ENCODE measurements around the gene ASCL4.

DNA sequence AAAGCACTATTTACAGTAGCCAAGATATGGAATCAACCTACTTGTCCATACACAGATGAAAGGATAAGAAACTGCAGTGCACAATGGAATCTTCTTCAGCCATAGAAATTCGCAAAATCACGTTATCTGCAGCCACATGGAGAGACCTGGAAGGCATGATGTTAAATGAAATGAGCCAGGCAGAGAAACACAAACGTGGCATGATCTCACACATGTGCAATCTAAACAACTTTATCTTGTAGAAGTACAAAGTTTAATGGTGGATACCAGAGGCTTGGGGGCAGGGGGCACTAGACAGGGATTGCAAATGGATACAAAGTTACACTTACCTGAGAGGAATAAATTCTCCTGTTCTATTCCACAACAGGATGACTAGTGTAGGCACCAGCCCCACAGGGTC is 24.1 kb downstream of the ASCL4 start:
- TF ChIP-seq POLR2A (IDR thresholded peaks at IDR 0.05): no peak
- TF ChIP-seq, protein P1, sequence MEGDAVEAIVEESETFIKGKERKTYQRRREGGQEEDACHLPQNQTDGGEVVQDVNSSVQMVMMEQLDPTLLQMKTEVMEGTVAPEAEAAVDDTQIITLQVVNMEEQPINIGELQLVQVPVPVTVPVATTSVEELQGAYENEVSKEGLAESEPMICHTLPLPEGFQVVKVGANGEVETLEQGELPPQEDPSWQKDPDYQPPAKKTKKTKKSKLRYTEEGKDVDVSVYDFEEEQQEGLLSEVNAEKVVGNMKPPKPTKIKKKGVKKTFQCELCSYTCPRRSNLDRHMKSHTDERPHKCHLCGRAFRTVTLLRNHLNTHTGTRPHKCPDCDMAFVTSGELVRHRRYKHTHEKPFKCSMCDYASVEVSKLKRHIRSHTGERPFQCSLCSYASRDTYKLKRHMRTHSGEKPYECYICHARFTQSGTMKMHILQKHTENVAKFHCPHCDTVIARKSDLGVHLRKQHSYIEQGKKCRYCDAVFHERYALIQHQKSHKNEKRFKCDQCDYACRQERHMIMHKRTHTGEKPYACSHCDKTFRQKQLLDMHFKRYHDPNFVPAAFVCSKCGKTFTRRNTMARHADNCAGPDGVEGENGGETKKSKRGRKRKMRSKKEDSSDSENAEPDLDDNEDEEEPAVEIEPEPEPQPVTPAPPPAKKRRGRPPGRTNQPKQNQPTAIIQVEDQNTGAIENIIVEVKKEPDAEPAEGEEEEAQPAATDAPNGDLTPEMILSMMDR (IDR thresholded peaks at IDR 0.05): no peak
